Pulmonary artery endothelial cell (primary cell): ENCODE results near the gene EFCAB10. TPM values are rescaled to one million over a fixed set of nuclear protein-coding genes. Genes with fewer than 3 reads are reported as not detected.

ENCODE experiments used
- DNase-seq: peaks from one replicate; pipeline ENCODE4 v3.0.0-alpha.2; 2011; ENCODE audit warnings: low read depth, low spot score
- total RNA-seq: library from RNA; depleted of rRNA; stranded (reverse); fragments of >200 nt; gene quantifications from 2 replicates; pipeline ENCODE4 v1.2.3, GENCODE V29; 2014

EFCAB10 gene, protein sequence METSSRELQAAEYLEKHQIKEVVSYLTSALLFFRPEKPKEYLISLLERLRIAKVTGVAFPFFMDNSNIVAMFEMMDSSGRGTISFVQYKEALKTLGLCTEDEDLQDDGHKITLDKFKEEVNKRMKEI
- not detected in 2 replicates for total RNA-seq

DNA sequence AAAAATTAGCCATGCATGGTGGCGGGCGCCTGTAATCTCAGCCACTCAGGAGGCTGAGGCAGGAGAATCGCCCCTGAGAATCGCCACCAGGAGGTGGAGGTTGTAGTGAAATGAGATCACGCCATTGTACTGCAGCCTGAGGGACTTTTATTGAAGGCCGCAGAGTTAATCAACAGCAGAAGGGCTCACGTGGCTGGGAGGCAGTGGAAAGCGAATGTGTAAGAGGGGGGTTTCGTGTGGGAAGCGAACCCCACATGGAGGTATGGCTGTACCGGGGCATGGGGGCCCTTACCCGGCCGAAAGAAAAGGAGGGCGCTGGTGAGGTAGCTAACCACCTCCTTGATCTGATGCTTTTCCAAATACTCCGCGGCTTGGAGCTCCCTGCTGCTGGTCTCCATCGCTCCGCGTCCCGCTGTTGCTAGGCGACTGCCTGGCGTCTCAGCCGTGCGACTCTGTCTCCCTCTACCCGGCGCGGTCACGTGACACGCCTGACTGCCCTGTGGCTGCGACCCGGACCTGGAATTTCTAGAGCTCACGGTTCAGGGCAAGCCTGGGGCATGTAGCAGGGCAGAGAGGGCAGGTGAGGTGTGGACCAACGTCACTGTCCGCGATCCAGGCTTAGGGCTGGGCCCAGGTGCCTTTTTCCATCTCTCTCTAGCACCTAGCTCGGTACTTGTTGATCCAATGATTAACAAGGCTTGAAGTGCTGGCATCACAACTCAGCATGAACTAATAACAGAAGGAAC lies at the start of gene EFCAB10:
EFCAB10 (minus strand) TSS at position 428 of the 746 bp plus-strand sequence; CDS start at position 398, 30 bp downstream.
- DNase-seq: no peak

DNA sequence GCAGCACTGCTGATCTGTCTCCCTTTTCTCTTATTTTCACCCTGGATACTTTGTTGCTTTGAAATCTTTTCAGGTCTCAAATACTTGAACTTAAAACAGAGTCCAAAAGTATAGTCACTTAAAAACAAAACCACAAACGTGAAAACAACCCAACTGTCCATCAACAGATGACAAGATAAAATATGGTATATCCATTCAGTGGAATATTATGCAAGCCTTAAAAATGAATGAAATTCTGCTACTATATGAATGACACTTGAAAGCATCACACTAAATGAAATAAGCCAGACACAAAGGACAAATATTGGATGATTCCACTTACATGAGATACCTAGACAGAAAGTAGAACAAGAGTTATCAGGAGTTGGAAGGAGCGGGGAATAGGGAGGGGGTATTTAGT lies 44.7 kb upstream of the EFCAB10 start:
- no peak for DNase-seq

DNA sequence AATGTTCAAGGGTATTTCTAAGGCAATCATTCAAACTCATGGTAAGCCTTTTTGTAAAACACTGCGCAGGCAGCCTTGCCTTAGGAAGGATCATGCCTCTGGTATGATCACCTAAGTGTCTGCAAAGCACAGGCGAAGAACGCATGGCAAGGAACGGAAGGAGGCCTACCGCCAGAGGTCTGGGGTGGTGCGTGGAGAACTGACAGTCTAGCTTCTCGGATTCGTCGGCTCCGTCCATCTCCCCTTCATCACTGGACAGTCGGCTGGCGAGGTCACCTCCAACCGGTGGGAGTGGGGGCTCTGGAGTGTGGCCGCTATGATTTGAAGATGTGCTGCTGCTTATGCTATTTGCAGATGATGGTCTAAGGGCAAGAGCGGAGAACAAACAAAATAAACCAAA lies 42.6 kb upstream of the EFCAB10 start:
- DNase-seq: no peak

DNA sequence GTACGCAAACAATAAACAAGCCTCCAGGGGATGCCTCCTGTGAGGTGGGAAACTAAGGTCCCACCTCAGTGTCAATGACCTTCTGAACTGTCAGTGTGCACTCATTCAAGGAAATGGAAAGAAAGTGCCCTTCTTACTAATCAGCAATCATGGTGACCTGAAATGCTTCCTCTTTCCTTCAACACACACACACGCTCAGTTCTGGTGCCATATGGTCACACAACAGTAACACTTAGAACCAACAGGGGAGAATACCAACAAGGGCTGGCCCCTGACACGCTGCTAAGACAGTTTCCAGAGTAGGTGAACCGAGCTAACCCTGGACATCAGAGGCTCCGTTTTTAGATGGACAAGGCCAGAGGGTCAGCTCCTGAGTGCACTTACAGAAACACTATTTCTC lies 42.1 kb upstream of the EFCAB10 start:
- DNase-seq: no peak

DNA sequence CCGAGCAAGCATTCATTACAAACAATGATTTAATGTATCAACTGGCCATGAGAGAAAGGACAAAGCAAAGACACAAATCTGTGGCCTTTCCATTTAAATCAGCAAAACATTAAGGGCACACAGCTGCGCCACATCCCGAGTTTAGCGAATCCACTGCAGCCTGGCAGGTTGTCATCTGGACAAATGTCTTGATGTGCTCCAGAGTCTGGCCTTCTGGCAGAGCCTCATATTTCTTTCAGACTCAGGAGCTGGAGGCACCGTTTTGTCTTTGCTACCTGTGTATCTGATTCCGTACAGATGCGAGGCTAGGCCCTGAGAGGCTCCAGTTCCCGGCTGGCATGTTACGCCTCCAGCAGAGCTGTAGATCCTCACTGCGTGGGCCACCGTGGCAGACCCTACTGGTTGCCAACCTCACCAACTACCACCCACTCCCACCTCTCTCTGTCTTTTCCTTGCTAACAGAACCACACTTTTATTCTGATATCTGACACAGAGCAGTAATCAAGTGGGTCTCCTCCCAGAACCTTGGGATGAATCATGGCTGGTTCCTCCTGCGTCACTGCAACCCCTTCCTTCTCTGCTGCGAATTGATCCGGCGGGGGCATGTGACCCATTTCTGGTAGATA lies 40.9 kb upstream of the EFCAB10 start:
- DNase-seq: no peak

DNA sequence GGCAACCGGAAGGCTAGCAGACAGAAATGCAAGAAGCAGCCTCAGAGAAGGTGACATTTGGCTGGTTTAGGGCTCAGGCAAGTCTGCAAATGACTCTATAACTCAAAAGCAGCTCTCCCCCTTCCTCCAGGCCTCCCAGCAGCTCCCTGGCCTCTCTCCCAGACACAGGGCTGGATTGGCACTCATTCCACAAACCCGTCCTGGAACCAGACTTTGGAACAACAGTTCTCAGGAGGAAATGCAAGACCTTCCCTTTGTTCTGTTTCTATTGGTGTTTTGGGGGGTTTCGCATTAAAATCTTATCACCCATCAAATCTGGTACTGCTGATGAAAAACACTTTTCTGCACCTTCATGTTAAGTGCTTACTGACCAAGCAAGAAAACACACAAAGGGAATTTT lies 40.3 kb upstream of the EFCAB10 start:
- no peak for DNase-seq

DNA sequence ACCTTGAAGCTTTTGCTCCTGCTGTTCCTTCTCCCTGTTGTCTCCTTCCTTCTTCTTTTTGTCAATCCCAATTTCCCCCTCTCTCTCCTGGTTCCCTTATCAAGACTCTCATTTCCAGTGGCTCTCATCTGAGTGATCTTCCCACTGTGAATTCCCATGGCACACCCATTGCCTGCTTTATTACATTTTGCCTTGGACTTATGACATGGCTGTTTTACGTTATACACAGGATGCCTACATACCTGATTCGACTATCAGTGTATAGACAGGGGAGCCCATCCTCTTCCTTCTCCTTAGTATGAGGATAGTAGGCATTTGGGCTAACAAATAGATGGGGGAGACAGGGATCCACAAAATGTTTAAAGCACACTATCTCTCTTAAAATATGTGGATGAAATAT lies 39.9 kb upstream of the EFCAB10 start:
- DNase-seq: no peak

DNA sequence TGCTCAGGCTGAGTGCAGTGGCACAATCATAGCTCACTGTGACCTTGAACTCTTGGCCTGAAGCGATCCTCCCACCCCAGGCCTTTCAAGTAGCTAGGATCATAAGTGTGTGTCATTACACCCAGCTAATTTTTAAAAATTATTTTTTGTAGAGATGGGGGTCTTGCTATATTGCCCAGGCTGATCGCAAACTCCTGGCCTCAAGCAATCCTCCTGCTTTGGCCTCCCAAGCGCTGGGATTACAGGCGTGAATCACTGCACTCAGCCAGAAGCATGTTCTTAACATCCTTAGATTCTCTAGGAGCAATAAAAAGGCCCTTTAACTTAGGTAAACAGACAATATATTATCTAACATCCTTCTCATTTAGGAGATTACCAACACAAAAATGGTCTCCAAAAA lies 38.3 kb upstream of the EFCAB10 start:
- DNase-seq: no peak

DNA sequence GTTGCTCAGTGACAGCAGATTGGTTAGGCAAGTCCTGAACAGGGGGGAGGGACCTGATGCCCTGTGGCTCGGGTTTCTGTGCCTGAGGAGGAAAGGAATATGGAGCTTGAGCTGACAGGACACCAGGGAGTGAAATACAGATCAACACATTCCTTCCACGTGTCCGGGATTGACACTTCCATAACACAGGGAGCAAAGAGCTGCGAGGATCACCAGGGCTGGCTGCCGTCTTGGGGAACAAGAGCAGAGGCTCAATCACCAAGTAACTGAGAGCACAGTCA lies 36.7 kb upstream of the EFCAB10 start:
- DNase-seq: no peak

DNA sequence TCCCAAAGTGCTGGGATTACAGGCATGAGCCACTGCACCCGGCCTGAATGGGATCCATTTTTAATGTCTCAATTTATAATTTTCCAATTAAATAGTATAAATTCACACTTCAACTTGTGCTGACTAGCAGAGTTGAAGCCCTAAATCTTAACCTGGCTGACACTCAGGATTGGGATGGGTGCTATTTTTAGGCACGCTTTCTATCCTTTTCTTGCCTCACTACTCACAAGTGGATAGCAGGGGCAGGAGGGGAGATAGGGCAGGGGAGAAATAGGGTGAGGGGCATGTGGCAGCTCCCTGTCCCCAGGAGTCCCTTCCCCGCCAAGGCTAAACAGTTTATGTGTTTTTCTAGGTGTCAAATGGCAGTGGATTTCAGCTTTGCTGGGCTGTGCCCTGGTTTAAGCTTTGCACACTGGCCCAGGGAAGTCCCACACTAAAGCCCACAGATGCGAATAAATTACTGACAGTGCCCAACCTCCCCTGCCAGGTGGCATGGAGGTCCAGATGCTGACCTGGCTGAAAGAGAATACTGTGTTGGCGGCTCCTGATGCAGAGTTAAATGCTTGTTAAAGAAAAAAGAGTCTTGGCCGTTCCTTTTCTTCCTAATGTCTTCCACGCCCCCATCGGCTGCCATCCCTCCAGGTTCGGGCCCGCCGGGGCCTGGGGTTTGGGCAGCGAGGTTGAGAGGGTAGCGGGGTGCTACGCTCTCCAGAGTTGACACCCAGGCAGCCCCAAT lies 36.2 kb upstream of the EFCAB10 start:
- DNase-seq: no peak

DNA sequence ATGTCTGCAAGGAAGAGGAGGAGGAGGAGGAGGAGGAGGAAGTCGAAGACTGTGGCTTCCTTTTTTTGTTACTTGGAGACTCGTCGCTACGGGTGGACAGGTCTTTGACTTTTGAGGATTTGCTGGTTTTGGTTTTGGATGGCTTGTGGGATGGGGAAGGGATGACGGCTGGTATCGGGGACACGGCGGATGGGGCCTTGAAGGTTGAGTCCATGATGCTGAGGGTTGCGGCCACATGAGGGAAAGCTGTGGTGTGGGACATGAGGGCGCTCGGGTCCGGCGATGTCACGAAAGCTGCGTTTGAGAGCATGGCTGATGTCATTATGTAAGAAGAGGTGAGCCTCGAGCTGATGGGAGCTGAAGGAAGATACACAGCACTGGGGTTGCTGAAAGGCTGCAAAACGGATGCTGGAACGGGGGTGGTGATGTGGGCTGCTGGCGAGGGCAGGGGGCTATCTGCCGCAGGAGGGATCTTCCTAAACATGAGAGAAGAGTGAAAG lies 33.1 kb upstream of the EFCAB10 start:
- no peak for DNase-seq

DNA sequence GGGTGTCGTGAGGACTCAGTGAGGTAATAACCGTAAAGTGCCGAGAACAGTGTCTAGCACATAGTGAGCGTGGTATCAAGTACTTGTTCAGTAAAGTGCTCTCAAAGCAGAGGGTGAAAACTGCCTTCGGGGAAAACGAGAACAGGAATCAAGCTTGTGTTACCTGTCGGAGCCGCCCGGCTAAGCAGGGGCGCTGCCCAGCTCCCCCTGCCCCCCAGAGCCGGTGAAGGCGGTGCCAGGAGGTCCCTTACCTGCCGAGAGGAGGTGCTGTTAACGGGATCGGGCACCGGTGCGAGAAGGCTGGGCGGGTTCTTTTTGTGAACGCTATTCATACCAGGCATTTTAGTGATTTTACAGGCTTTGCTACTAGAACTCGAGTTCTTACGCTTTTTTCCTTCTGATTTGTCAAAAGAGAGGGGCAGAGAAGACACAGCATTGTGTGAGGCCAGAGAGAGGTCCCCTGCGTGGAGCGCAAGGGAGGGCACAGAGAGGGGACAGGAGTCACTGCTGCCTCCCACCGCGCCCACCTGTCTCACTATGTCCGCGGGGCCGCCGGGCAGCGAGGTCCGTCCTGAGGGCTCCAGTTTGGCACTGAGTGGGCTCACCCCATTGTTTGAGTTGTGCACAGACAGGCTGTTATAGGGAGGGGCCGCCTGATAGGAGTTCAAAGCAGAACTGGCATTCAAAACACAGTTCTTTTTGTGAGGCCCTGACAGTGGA lies 32.5 kb upstream of the EFCAB10 start:
- DNase-seq: no peak

DNA sequence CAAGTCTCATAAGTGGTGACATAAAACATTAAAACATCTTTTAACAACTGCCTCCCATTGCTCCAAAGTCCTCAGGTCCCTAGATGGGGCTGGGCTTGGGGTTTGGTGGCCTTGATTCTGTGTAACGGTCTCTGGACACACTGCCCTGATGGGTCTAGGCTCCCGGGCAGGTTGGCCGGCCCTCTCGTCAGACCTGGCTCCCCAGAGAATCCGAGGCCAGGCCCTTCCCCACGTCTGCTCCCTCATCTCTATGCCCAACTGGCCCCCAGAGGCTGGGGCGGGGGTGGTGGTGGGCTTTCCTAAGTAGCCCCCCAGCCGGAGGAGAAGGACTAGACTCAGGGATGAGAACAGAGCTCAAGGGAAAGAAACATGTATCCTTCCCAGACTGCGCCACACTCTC lies 31.5 kb upstream of the EFCAB10 start:
- DNase-seq: no peak

DNA sequence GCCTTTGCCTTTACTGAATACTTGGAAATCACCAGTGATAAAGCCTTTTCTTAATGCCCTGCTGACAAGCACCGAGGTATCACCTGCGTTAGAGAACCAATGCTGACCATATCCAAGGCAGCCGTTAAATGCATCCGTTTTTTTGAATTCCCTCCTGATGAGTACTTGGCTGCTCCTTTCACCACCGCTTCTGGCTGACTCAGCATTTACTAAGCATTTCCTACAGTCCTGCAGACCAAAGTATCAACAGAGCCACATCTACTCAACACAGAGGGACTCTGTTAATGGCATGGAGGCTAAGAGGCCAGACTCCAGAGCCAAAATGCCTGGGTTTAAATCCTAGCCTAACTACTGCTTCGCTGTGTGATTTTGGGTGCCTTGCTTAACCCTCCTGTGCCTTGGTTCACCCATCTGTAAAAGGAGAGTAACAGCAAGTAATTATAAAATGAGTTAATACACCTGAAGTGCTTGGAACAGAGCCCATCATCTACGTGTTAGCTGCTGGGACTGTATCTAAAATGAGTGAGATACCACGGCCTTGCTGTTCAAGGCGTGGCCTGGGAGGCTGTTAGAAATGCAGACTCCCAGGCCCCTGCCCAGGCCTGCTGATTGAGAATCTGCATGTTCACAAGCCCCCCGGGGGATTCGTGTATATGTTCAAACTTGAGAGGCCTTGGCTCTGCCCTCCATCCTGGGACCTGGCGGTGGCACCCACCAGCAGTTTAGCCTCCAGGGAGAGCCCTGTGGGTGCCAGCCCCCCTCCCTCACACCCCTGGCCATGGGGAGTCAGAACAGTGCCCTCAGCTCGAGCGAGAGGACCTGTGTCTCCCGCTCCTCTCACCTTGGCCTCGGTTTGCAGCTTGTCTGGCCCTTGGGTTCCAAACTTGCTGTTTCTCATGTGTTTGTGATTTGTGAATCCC lies 30.8 kb upstream of the EFCAB10 start:
- no peak for DNase-seq

DNA sequence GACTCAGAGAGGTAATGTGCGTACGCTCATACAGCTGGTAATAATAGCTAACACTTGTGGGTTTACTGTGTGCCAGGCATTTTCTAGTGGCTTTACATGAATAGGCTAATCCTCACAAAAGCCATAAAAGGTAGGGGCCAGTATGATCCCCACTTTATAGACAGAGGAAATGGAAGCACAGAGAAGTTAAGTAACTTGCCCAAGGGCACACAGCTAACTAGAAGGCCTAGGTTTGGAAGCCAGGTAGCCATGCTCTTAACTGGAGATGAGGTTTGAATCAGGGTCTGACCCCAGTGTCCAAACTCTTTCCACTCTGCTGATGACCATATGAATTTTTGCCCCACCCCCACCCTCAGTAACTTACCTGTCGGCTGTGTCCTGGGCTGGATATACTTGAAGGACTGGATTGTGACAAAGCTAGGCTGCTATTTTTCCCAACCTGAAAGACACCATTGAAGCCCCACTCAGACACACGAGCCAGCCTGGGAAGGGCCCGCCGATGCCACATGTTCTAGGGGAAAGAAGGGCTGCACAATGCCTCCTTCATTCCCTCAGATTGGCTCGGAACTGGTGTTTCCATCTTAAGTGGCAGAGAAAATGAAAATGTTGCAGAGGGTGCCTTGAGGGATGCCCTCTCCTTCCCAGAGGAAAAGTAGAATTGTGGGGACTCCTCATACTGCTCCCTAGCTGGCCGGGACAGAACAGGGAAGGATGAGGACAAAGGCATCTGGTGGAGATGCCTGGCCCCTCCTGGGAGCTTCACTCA lies 29.1 kb upstream of the EFCAB10 start:
- DNase-seq: no peak

DNA sequence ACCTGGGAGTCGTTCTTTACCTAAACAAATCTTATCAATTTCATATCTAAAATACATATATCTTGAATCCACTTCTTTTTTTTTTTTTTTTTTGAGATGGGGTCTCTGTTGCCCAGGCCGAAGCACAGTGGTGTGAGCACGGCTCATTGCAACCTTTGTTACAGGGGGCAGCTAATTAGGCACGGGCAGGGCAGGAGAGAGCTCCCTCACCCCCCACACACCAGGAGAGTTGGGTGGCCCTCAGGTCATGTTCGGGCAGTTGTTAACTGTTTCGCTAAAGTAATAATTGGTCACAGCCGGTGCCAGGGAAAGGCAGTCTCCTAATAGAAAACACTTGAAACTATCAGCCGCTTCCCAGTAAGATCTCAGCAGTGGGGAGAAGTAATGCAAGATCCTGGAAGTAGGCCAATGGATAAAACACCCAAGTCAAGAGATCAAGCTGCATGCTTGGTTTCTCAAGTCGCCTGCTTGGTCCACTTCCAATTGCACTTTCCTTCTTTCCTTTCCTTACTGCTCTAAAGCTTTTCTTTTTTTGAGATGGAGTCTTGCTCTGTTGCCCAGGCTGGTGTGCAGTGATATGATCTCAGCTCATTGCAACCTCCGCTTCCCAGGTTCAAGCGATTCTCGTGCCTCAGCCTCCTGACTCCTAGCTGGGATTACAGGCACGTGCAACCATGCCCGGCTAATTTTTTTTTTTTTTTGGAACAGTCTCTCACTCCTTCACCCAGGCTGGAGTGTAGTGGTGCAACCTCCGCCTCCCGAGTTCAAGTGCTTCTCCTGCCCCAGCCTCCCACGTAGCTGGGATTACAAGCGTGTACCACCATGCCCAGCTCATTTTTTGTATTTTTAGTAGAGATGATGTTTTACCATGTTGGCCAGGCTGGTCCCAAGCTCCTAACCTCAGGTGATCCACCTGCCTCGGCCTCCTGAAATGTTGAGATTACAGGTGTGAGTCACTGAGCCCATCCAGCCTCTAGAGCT lies 21.3 kb upstream of the EFCAB10 start:
- no peak for DNase-seq

DNA sequence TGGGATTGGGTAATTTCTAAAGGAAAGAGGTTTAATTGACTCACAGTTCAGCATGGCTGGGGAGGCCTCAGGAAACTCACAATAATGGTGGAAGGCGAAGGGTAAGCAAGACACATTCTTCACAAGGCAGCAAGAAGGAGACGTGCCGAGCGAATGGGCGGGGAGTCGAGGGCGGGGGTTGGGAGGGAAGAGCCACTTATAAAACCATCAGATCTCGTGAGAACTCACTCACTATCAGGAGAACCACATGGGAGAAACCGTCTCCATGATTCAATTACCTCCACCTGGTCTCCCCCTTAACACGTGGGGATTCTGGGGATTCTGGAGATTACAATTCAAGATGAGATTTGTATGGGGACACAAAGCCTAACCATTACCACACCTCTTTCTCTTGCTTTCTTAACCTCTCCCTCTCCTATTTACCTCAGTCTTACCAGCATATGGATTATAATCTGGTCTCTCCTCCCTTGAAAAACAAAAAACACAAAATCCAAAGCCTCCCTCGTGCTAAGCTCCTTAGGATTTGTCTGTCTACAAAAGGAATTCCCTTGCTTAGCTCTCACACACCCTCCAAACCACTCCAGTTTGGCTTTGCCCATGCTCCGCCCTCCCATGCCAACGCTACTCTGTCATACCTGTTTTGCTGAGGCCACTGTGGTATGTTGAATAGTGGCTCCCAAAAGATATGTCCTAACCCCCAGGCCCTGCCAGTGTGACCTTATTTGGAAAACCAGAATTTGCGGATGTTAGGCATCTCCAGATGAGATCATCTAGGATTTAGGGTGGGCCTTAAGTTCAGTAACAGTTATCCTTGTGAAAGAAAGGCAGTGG lies 19.6 kb upstream of the EFCAB10 start:
- DNase-seq: no peak

DNA sequence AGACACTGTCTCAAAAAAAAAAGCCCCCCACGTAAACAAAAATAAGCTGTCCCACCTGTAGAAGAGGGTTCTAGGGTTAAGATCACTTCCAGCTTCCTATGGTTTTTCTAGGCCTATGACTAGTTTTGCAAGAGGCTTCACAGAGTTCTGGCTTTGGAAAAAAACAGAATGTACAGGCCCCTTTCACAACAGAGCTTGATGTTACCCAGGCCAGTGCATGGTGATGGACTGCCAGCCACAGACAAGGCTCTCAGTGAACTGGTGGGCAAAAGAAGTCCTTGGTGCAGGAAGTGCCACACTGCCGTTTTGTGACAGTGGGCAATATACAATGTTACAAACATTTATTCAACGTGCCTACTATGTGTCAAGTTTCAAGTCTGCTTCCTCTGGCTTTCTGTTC lies 18.3 kb upstream of the EFCAB10 start:
- DNase-seq: no peak
